GM21786 (cell line): Measurements from ENCODE around the gene DGKD.
A peak's percentile ranks its signal among the peaks of the same experiment; 100 is the strongest.
"Not testable (repeated sequence)": the region's sequence is repeated elsewhere in the genome, so short reads cannot be mapped to it uniquely, and the experiment has no call there.

ENCODE experiments used
- ATAC-seq: cut with Tn5 transposase; IDR thresholded peaks from one replicate; pipeline ENCODE4 v1.9.1; 2021; ENCODE audit not compliant: unreplicated experiment

The DGKD gene

GRCh38 chr2:233381638-233381995 is 27.3 kb downstream of the DGKD start:
- no peak for ATAC-seq

- no peak for ATAC-seq
Observed at GRCh38 chr2:233384015-233384414, 29.7 kb downstream of the DGKD start.

- peak; percentile 6 for ATAC-seq
Observed at GRCh38 chr2:233384811-233385488, 30.7 kb downstream of the DGKD start.

GRCh38 chr2:233385489-233386044 is 31.3 kb downstream of the DGKD start:
- ATAC-seq: peak; percentile 70

- ATAC-seq: no peak
Observed at GRCh38 chr2:233386382-233387041, 32.2 kb downstream of the DGKD start.

- no peak for ATAC-seq
Observed at GRCh38 chr2:233387225-233387624, 32.9 kb downstream of the DGKD start.

- ATAC-seq: no peak
Observed at GRCh38 chr2:233387667-233388528, 33.6 kb downstream of the DGKD start.

GRCh38 chr2:233389601-233390125 is 35.4 kb downstream of the DGKD start:
- ATAC-seq: no peak

GRCh38 chr2:233395687-233396086 is 41.4 kb downstream of the DGKD start:
- no peak for ATAC-seq

- not testable (repeated sequence) for ATAC-seq
Observed at GRCh38 chr2:233396726-233397665, 42.7 kb downstream of the DGKD start.

- ATAC-seq: no peak
Observed at GRCh38 chr2:233399306-233400225, 45.3 kb downstream of the DGKD start.

- no peak for ATAC-seq
Observed at GRCh38 chr2:233400341-233400740, 46.0 kb downstream of the DGKD start.

GRCh38 chr2:233400961-233401360 is 46.7 kb downstream of the DGKD start:
- no peak for ATAC-seq

GRCh38 chr2:233402346-233402745 is 48.1 kb downstream of the DGKD start:
- ATAC-seq: no peak

GRCh38 chr2:233402789-233403188 is 48.5 kb downstream of the DGKD start:
- ATAC-seq: no peak

- no peak for ATAC-seq
Observed at GRCh38 chr2:233404222-233404621, 49.9 kb downstream of the DGKD start.

- ATAC-seq: no peak
Observed at GRCh38 chr2:233406865-233407264, 52.6 kb downstream of the DGKD start.

- no peak for ATAC-seq
Observed at GRCh38 chr2:233407771-233408181, 53.5 kb downstream of the DGKD start.
